H1 (cell line): ENCODE measurements around the gene SULF2. TPM values are rescaled to one million over a fixed set of nuclear protein-coding genes. Genes with fewer than 3 reads are reported as not detected.

Experiments used
- CTCF ChIA-PET: fragments of 300-600 bp; sonication (Branson Sonifier 250); formaldehyde crosslinking; loops from one replicate; lab custom pipeline; 2021; ENCODE audit not compliant: partially characterized antibody; lab: Charles Lee
- POLR2A ChIA-PET: fragments of 300-600 bp; sonication (Branson Sonifier 250); formaldehyde crosslinking; loops from one replicate; lab custom pipeline; 2021; ENCODE audit warnings: inconsistent platforms; ENCODE audit not compliant: partially characterized antibody; lab: Charles Lee
- DNase-seq, 2 experiments: peaks; one replicate each; pipeline versions ENCODE4 v3.0.0 to v3.0.0-alpha.2; 2010 to 2022; ENCODE audit warnings: low spot score in 2 of 2, low read depth in 1 of 2, mixed read lengths in 1 of 2
- FAIRE-seq: peaks from 2 replicates; lab custom pipeline; 2011; peaks lifted over from hg19 to GRCh38; lab: Jason Lieb, UNC
- H2AFZ ChIP-seq: 2 replicates; pipeline ENCODE4 v1.8.1; 2012; ENCODE audit warnings: low read length, inconsistent platforms
- H2AK5ac ChIP-seq: 2 replicates; pipeline ENCODE4 v1.6.1; 2013; ENCODE audit warnings: low read depth, low read length
- H2BK120ac ChIP-seq: replicated peaks from 2 replicates; pipeline ENCODE3; 2013; ENCODE audit warnings: low read depth, low read length, inconsistent platforms
- H2BK12ac ChIP-seq: 2 replicates; pipeline ENCODE4 v1.6.1; 2013; ENCODE audit warnings: low read depth, low read length
- H2BK15ac ChIP-seq: 2 replicates; pipeline ENCODE4 v1.6.1; 2013; ENCODE audit warnings: low read length
- H2BK20ac ChIP-seq: 2 replicates; pipeline ENCODE4 v1.6.1; 2013; ENCODE audit warnings: low read length
- H2BK5ac ChIP-seq: 2 replicates; pipeline ENCODE4 v1.6.1; 2013; ENCODE audit warnings: low read depth, low read length
- H3K14ac ChIP-seq: 2 replicates; pipeline ENCODE4 v1.6.1; 2013; ENCODE audit warnings: inconsistent platforms; ENCODE audit not compliant: insufficient read length
- H3K18ac ChIP-seq: 2 replicates; pipeline ENCODE4 v1.6.1; 2013; ENCODE audit warnings: low read length; ENCODE audit errors: extremely low read depth
- H3K23ac ChIP-seq: 2 replicates; pipeline ENCODE4 v1.6.1; 2013; ENCODE audit warnings: inconsistent platforms; ENCODE audit not compliant: insufficient read length
- H3K23me2 ChIP-seq: 2 replicates; pipeline ENCODE4 v1.6.1; 2013; ENCODE audit warnings: low read depth, low read length
- H3K27ac ChIP-seq: 2 replicates; pipeline ENCODE4 v1.6.1; 2011; ENCODE audit warnings: low read depth, low read length, inconsistent platforms
- H3K27me3 ChIP-seq, 4 experiments: replicated peaks in 1 of 4; 1 replicate in 1 of 4; 2 replicates in 3 of 4; pipeline versions ENCODE4 v1.6.1 to v1.8.1; 2011 to 2013; ENCODE audit warnings: low read length in 3 of 4, mild to moderate bottlenecking in 3 of 4, inconsistent platforms in 2 of 4, mixed read lengths in 2 of 4, moderate library complexity in 1 of 4; ENCODE audit not compliant: control insufficient read depth in 3 of 4, insufficient read depth in 3 of 4; ENCODE audit errors: extremely low read depth in 1 of 4
- H3K36me3 ChIP-seq, 4 experiments: 2 replicates each; pipeline versions ENCODE4 v1.6.1 to v1.8.1; 2011 to 2013; ENCODE audit warnings: mild to moderate bottlenecking in 4 of 4, low read length in 3 of 4, moderate library complexity in 2 of 4, control low read depth in 1 of 4, inconsistent platforms in 1 of 4; ENCODE audit not compliant: insufficient read depth in 4 of 4, control insufficient read depth in 2 of 4
- H3K4ac ChIP-seq: replicated peaks from 2 replicates; pipeline ENCODE3; 2013; ENCODE audit warnings: low read length, low read depth, mixed read lengths, inconsistent platforms; ENCODE audit not compliant: insufficient read length
- H3K4me1 ChIP-seq, 4 experiments: replicated peaks in 1 of 4; 1 replicate in 1 of 4; 2 replicates in 3 of 4; pipeline versions ENCODE4 v1.6.1 to v1.8.1; 2011 to 2013; ENCODE audit warnings: low read length in 3 of 4, inconsistent platforms in 2 of 4, mixed read lengths in 1 of 4; ENCODE audit not compliant: insufficient read depth in 4 of 4, control insufficient read depth in 3 of 4
- H3K4me2 ChIP-seq, 2 experiments: 2 replicates each; pipeline versions ENCODE4 v1.6.1 to v1.8.1; 2011 to 2013; ENCODE audit warnings: low read depth in 2 of 2, low read length in 2 of 2, control low read depth in 1 of 2, inconsistent platforms in 1 of 2, mild to moderate bottlenecking in 1 of 2; ENCODE audit not compliant: insufficient read depth in 1 of 2
- H3K4me3 ChIP-seq, 4 experiments: fragments of 200-600, 300-600 bp in 1 of 4; sonication (generic), shearing (Covaris generic), sonication (Bioruptor Twin) in 1 of 4; 2 replicates each; pipeline versions ENCODE4 v1.5.1 to v1.8.1; 2011 to 2016; ENCODE audit warnings: low read length in 4 of 4, low read depth in 3 of 4, control low read depth in 2 of 4, inconsistent platforms in 2 of 4, mild to moderate bottlenecking in 2 of 4, mixed read lengths in 1 of 4, moderate library complexity in 1 of 4; ENCODE audit not compliant: insufficient read depth in 2 of 4; ENCODE audit errors: extremely low read depth in 1 of 4
- H3K56ac ChIP-seq: replicated peaks from 2 replicates; pipeline ENCODE3; 2013; ENCODE audit warnings: low read depth, mild to moderate bottlenecking, mixed read lengths, low read length, inconsistent platforms; ENCODE audit not compliant: insufficient read length
- H3K79me1 ChIP-seq: 2 replicates; pipeline ENCODE4 v1.6.1; 2013; ENCODE audit warnings: low read depth, low read length, control low read depth
- H3K79me2 ChIP-seq, 2 experiments: 2 replicates each; pipeline versions ENCODE4 v1.6.1 to v1.8.1; 2012 to 2013; ENCODE audit warnings: low read length in 2 of 2, mild to moderate bottlenecking in 2 of 2, inconsistent platforms in 1 of 2; ENCODE audit not compliant: insufficient read depth in 2 of 2, control insufficient read depth in 1 of 2
- H3K9ac ChIP-seq, 4 experiments: replicated peaks in 1 of 4; 1 replicate in 1 of 4; 2 replicates in 3 of 4; pipeline versions ENCODE4 v1.6.1 to v1.8.1; 2011 to 2013; ENCODE audit warnings: low read depth in 3 of 4, low read length in 3 of 4, control low read depth in 2 of 4, mild to moderate bottlenecking in 2 of 4, moderate library complexity in 2 of 4, inconsistent platforms in 1 of 4; ENCODE audit errors: extremely low read depth in 1 of 4
- H3K9me3 ChIP-seq, 2 experiments: 2 replicates each; pipeline versions ENCODE4 v1.6.1 to v1.8.1; 2012 to 2013; ENCODE audit warnings: mild to moderate bottlenecking in 2 of 2, moderate library complexity in 2 of 2, control low read depth in 1 of 2, inconsistent platforms in 1 of 2, low read depth in 1 of 2, low read length in 1 of 2, mixed read lengths in 1 of 2; ENCODE audit not compliant: insufficient read depth in 2 of 2
- H4K20me1 ChIP-seq, 2 experiments: replicated peaks in 1 of 2; 2 replicates each; pipeline versions ENCODE3 to v1.8.1; 2011 to 2013; ENCODE audit warnings: inconsistent platforms in 2 of 2, low read length in 2 of 2, mild to moderate bottlenecking in 1 of 2; ENCODE audit not compliant: insufficient read depth in 2 of 2, control insufficient read depth in 1 of 2
- H4K5ac ChIP-seq: 2 replicates; pipeline ENCODE4 v1.6.1; 2013; ENCODE audit warnings: low read length, low read depth, mixed read lengths, inconsistent platforms; ENCODE audit not compliant: insufficient read length
- H4K8ac ChIP-seq: 2 replicates; pipeline ENCODE4 v1.8.0; 2013; ENCODE audit warnings: mild to moderate bottlenecking, moderate library complexity, low read length, inconsistent platforms; ENCODE audit not compliant: insufficient read depth; ENCODE audit errors: extremely low read depth
- H4K91ac ChIP-seq: replicated peaks from 2 replicates; pipeline ENCODE3; 2013; ENCODE audit warnings: low read length, mixed read lengths, inconsistent platforms; ENCODE audit not compliant: insufficient read length
- BCL11A ChIP-seq, 2 experiments: IDR thresholded peaks; one replicate each; pipeline ENCODE4 v1.6.1; 2011; ENCODE audit warnings: low read depth in 2 of 2, low read length in 2 of 2, mild to moderate bottlenecking in 2 of 2
- BRCA1 ChIP-seq: IDR thresholded peaks from 2 replicates; pipeline ENCODE4 v1.6.1; 2012; ENCODE audit warnings: low read depth, low read length, improper control_type of control experiment
- EGR1 ChIP-seq: IDR thresholded peaks from 2 replicates; pipeline ENCODE4 v1.6.1; 2011; ENCODE audit warnings: low read depth, low read length, borderline replicate concordance
- KDM1A ChIP-seq: fragments of 200-600, 300-600 bp; sonication (generic); IDR thresholded peaks from 2 replicates; pipeline ENCODE4 v1.7.1; 2016; ENCODE audit warnings: mild to moderate bottlenecking, low read length, borderline replicate concordance
- KDM4A ChIP-seq: IDR thresholded peaks from one replicate; pipeline ENCODE4 v1.7.1; 2012; ENCODE audit warnings: low read depth, mild to moderate bottlenecking, moderate library complexity, low read length, inconsistent platforms; ENCODE audit not compliant: severe bottlenecking
- MAFK ChIP-seq: IDR thresholded peaks from 2 replicates; pipeline ENCODE4 v1.6.1; 2012; ENCODE audit warnings: low read depth, mild to moderate bottlenecking, improper control_type of control experiment, low read length
- NRF1 ChIP-seq: IDR thresholded peaks from 2 replicates; pipeline ENCODE4 v1.6.1; 2011; ENCODE audit warnings: mild to moderate bottlenecking, low read depth, low read length, improper control_type of control experiment
- POLR2AphosphoS5 ChIP-seq: IDR thresholded peaks from 2 replicates; pipeline ENCODE4 v1.6.1; 2011; ENCODE audit warnings: low read depth, low read length
- POU5F1 ChIP-seq: IDR thresholded peaks from 2 replicates; pipeline ENCODE4 v1.6.1; 2011; ENCODE audit warnings: low read depth, mild to moderate bottlenecking, low read length, moderate library complexity
- SAP30 ChIP-seq: fragments of 300-600 bp; sonication (generic); IDR thresholded peaks from 2 replicates; pipeline ENCODE4 v1.7.1; 2012; ENCODE audit warnings: low read length, moderate library complexity, mild to moderate bottlenecking, inconsistent platforms; ENCODE audit not compliant: insufficient read depth, insufficient replicate concordance
- SIN3A ChIP-seq, 2 experiments: IDR thresholded peaks in 1 of 2; conservative IDR thresholded peaks in 1 of 2; 2 replicates each; pipeline ENCODE4 v1.6.1; 2011 to 2012; ENCODE audit warnings: low read length in 2 of 2, improper control_type of control experiment in 1 of 2, low read depth in 1 of 2, mild to moderate bottlenecking in 1 of 2
- TAF1 ChIP-seq: IDR thresholded peaks from 2 replicates; pipeline ENCODE4 v1.6.1; 2011; ENCODE audit warnings: mild to moderate bottlenecking, low read depth, low read length
- TEAD4 ChIP-seq: IDR thresholded peaks from 2 replicates; pipeline ENCODE4 v1.6.1; 2012; ENCODE audit warnings: low read depth, low read length, inconsistent platforms, mixed read lengths
- WGBS, 2 experiments: shearing (Covaris generic) in 1 of 2; methylation state at CpG; one replicate each; pipeline versions ENCODE4 v1.1.6 to v1.1.7; 2013 to 2015; ENCODE audit warnings: low lambda C conversion rate in 2 of 2, mixed read lengths in 2 of 2, inconsistent platforms in 1 of 2, low coverage in 1 of 2, missing lambda C conversion rate in 1 of 2; ENCODE audit not compliant: insufficient replicate concordance in 2 of 2, insufficient coverage in 1 of 2, insufficient read length in 1 of 2; ENCODE audit errors: extremely low coverage in 1 of 2, missing lambda C conversion rate in 1 of 2; 5-methylcytosine and 5-hydroxymethylcytosine counted together
- polyA plus RNA-seq, 7 experiments: library from polyadenylated mRNA; depleted of rRNA in 3 of 7; stranded (reverse) in 5 of 7; unstranded in 2 of 7; fragments of >200 nt in 5 of 7; fragments of 200-250 nt in 2 of 7; gene quantifications; 1 replicate in 5 of 7; 2 replicates in 1 of 7; 4 replicates in 1 of 7; pipeline versions ENCODE4 v1.2.1 to v1.2.3, GENCODE V29; 2011 to 2013; ENCODE audit warnings: missing spikeins in 2 of 7, mixed read lengths in 2 of 7
- total RNA-seq: library from RNA; stranded (reverse); fragmentation: NEBNext Ultra II Directional; extraction: Animal tissue kit (Norgen Biotek cat#: 25700); gene quantifications from 2 replicates; pipeline ENCODE4 v1.2.1, GENCODE V29; 2021
- TF ChIP-seq, protein P1 (sequence below): IDR thresholded peaks from 2 replicates; pipeline ENCODE4 v1.6.1; 2011; ENCODE audit warnings: low read depth, mild to moderate bottlenecking, low read length; ENCODE audit not compliant: insufficient read depth

The SULF2 gene
- total and polyA plus RNA-seq, 2 of the 8 experiments (the other 6 are each of a cell fraction or from before 2014, with no cell fraction given) = 15.7 to 28.2 TPM

- Histone ChIP-seq H3K4me3 (no peak overlapping the region), H3K4ac (no peak overlapping the region), H3K4me1 (no peaks in the 10 kb centered on the region), H3K79me2 (no peaks in the 10 kb centered on the region), H2BK15ac (no peak overlapping the region), H3K9me3 (peaks cover 8 to 10% of the 10 kb centered on the region in 2 experiments; a peak in 2 of 4 replicates), H3K56ac (no peak overlapping the region), H4K5ac (no peak overlapping the region), H3K23ac (no peak overlapping the region), H3K79me1 (no peaks in the 10 kb centered on the region), H2AFZ (no peak overlapping the region), H2BK12ac (no peak overlapping the region), H3K27me3 (no peaks in the 10 kb centered on the region), H3K9ac (no peak overlapping the region), H4K8ac (no peak overlapping the region), H4K20me1 (no peaks in the 10 kb centered on the region), H3K4me2 (no peak overlapping the region), H2AK5ac (no peak overlapping the region), H3K18ac (no peak overlapping the region), H3K14ac (no peak overlapping the region), H3K23me2 (no peaks in the 10 kb centered on the region), H2BK20ac (no peak overlapping the region), H4K91ac (no peak overlapping the region), H2BK5ac (no peak overlapping the region), H3K36me3 (no peaks in the 10 kb centered on the region; a peak in 1 of 8 replicates), H3K27ac (no peak overlapping the region), H2BK120ac (no peak overlapping the region)
- ChIA-PET CTCF (interaction anchor here (1.3 to 1.6 kb wide), 3 partner anchors 14 to 26 kb away, joined by 4 to 6 read pairs (median 5); no protein-coding TSS in a partner anchor), POLR2A (interaction anchor here (0.6 kb wide), 1 partner anchor 469 kb away, joined by 3 read pairs; no protein-coding TSS in a partner anchor)
- DNase-seq (no peak), FAIRE-seq (no peak)
- WGBS, 2 experiments = 91% methylated on average over 6 of the region's 6 CpGs; no CpG with 5 or more reads in 1 of the 2 experiments
- TF ChIP-seq EGR1 (no peak), BCL11A (IDR thresholded peaks at IDR 0.05; ENCODE audit: low read depth in 2 of 2, low read length in 2 of 2) (no peak), POLR2AphosphoS5 (no peak), TEAD4 (no peak), NRF1 (no peak), SAP30 (no peak), MAFK (no peak), SIN3A (conservative IDR thresholded peaks at IDR 0.05 in 1 of 2, IDR thresholded peaks at IDR 0.05 in 1 of 2; ENCODE audit: low read depth in 1 of 2, low read length in 2 of 2) (no peak), TAF1 (no peak), KDM4A (no peak), KDM1A (no peak), POU5F1 (no peak), BRCA1 (no peak)
- TF ChIP-seq, protein P1, sequence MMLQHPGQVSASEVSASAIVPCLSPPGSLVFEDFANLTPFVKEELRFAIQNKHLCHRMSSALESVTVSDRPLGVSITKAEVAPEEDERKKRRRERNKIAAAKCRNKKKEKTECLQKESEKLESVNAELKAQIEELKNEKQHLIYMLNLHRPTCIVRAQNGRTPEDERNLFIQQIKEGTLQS = no peak
These were observed 87.1 kb downstream of the SULF2 start for GRCh38 chr20:47698142-47698541.
